HG02610 (cell line): Measurements from ENCODE around the gene DDX59.
A peak's percentile ranks its signal among the peaks of the same experiment; 100 is the strongest.
"Not testable (repeated sequence)": the region's sequence is repeated elsewhere in the genome, so short reads cannot be mapped to it uniquely, and the experiment has no call there.

ENCODE experiments used
- ATAC-seq: cut with Tn5 transposase; IDR thresholded peaks from one replicate; pipeline ENCODE4 v1.9.1; 2021; ENCODE audit warnings: mild to moderate bottlenecking, moderate library complexity; ENCODE audit not compliant: unreplicated experiment

DDX59 gene

GRCh38 chr1:200631375-200631774 lies 38.3 kb downstream of the DDX59 start:
- no peak for ATAC-seq

GRCh38 chr1:200630515-200630899 lies 39.2 kb downstream of the DDX59 start:
- not testable (repeated sequence) for ATAC-seq

GRCh38 chr1:200629876-200630514 lies 39.7 kb downstream of the DDX59 start:
- no peak for ATAC-seq

GRCh38 chr1:200628223-200628881 lies 41.4 kb downstream of the DDX59 start:
- peak; percentile 77 for ATAC-seq

- ATAC-seq = peak; percentile 26
Observed at GRCh38 chr1:200627575-200628222, 42.0 kb downstream of the DDX59 start.

GRCh38 chr1:200626853-200627534 lies 42.7 kb downstream of the DDX59 start:
- ATAC-seq = no peak

GRCh38 chr1:200625381-200625824 lies 44.3 kb downstream of the DDX59 start:
- ATAC-seq = peak; percentile 34

- ATAC-seq = peak; percentile 13
Observed at GRCh38 chr1:200624679-200625335, 44.9 kb downstream of the DDX59 start.

GRCh38 chr1:200620273-200621131 lies 49.2 kb downstream of the DDX59 start, which contains the start of gene KIF14:
KIF14 (minus strand) TSS chr1:200620751; CDS start chr1:200618723, 2,028 bp downstream.
- peak; percentile 90 for ATAC-seq

- no peak for ATAC-seq
Observed at GRCh38 chr1:200619894-200620272, 49.8 kb downstream of the DDX59 start.

- ATAC-seq = no peak
Observed at GRCh38 chr1:200610846-200611245, 58.9 kb downstream of the DDX59 start.

GRCh38 chr1:200602632-200603031 lies 67.1 kb downstream of the DDX59 start:
- ATAC-seq = no peak
